ENCODE results near the gene GAB4.

GAB4 gene

DNA sequence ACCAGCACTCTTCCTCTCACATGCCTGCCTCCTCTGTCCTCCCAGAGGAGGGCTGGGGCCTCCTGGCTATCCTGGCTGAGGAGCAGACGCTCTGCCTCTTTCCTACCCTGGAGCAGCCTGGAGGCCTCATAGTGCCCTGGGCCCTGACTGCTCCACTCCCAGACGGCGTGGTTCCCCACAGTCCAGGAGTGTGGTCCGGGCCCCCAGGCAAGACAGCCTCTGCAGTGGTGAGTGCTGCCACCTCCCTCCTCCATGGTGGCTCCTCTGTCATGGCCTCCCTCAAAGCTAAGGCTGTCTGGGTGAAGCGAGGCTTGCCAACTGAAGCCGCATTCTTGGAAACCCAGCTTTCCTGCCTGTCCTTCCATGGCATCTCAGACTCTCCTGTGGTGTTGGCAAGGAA lies 19.8 kb downstream of the GAB4 start:
- DNase-seq, result no peak

DNA sequence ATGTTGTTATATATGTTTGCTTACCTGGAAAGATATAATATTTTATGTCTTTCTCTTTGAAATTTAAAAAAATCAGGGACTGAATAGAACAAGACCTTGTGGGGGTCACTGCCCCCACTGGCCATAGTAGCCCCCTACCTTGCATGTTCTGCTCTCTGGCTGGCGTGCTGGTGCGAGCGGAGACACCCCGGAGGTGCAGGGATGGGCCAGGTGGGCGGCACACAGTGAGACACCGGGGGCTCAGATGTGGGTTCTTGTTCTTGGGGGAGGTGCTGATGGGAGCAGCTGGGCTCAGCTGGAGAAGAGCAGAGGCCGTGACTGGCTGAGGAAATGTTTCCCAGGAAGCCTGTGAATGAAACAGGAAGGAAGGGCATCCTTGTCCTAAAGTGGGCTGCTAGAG lies 20.2 kb downstream of the GAB4 start:
- no peak for DNase-seq

DNA sequence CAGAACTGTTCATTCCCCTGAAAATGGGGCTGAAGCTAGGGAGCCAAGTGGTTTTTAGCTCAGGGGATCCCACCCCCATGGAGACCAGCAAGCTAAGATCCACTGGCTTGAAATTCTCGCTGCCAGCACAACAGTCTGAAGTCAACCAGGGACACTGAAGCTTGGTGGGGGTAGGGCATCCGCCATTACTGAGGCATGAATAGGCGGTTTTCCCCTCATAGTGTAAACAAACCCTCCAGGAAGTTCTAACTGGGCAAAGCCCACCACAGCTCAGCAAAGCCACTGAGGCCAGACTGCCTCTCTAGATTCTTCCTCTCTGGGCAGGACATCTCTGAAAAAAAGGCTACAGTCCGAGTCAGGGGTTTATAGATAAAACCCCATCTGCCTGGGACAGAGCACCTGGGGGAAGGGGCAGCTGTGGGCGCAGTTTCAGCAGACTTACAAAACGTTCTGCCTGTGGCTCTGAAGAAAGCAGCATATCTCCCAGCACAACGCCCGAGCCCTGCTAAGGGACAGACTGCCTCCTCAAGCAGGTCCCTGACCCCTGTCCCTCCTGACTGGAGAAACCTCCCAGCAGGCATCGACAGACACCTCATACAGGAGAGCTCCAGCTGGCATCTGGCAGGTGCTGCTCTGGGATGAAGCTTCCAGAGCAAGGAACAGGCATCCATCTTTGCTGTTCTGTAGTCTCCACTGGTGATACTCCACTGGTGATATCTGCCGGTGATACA lies 32.7 kb downstream of the GAB4 start:
- no peak for DNase-seq

GRCh38 chr22:16974298-16975084 lies 33.5 kb downstream of the GAB4 start:
- no peak for DNase-seq

GRCh38 chr22:16973591-16974297 lies 34.3 kb downstream of the GAB4 start:
- no peak for DNase-seq

DNA sequence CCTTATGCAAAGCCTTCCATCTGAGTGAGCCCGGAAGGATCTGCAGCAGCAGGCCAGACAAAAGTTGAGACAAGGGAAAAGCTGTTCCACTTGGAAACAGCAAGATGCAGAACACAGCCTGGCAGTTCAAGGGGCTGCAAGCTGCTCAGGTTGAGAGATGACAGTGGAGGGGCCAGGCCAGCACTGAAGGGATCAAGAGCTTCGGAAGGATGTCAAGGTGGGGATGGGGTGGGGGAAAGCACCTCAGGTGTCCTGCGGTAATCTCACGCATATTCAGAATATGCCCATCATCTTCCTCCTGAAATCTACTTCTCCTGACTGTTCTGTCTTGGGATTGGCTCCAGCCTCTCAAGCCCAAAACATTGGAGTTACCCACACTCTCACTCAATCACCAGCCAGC lies 35.7 kb downstream of the GAB4 start:
- no peak for DNase-seq

DNA sequence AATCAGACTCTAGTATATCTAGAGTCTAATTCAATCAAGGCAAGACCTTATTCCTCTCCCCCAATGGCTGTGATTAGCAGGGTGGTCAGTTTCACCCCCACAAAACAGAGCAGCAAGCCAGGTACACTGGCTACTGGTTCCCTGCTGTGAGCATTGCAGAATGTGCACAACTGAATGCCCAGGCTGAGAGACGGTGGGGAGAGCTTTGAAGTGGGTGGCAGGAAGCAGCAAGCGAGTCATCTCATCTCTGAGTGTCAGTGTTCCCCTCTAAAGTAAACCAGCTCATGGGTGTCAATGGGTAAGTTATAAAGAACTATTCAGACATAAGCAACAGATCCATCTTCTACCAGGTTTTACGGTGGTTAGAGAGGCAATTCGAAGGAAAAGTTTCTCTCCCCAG lies 37.6 kb downstream of the GAB4 start:
- no peak for DNase-seq

GRCh38 chr22:16969508-16970327 lies 38.3 kb downstream of the GAB4 start:
- no peak for DNase-seq

DNA sequence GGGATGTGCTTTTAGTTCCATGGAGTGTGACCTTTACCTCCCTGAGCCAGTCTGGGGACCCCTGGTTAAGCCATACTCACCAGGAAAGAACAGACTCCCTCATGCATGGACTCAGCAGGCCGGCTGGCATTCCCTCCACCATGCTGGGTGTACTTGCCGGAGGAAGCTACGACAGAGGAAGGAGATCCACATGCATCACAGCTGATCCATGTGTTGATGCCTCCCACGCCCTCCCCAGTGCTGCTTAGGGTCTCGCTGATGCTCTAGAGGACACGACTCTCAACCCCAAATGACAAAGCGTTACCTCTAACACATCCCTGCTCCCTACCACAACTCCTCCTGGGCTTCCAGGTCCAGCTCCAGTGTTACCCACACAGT lies 39.8 kb downstream of the GAB4 start:
- DNase-seq, result no peak

DNA sequence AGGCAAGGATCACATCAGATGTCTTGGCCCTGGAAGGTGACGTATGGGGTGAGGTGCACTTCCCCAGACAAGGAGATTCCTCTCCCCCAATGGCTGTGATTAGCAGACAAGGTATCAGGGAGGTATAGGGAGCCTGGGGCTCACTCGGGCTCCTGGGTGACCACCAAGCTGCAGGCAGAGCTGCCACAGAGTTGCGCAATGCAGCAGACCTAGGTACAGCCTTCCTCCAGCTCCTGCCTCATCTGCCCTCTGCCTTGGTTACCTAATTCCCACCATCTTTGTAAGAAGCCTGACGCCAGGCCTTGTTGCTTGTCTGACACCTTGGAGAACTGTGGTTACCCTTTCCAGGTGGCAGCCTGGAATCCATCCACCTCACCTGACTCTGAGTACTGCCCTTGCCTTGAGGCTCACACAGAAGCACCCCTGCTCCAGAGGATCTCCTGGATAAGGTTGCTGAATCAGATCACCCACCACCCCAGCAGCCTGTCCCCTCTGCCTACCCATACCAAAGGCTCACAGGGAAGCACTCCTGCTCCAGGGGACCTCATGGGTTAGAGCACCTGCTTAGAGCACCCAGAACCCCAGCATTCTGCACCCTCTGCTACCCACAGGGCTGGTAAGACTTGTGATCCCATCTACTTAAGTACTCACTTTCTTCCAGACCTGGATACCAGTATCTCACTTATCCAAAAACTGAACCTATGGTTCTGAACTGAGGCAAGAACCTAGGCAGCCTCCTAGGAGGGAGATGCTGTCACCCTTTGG lies 40.4 kb downstream of the GAB4 start:
- no peak for DNase-seq

- no peak for DNase-seq
Observed at GRCh38 chr22:16966251-16966650, 41.8 kb downstream of the GAB4 start.

GRCh38 chr22:16965560-16965959 lies 42.5 kb downstream of the GAB4 start:
- no peak for DNase-seq

DNA sequence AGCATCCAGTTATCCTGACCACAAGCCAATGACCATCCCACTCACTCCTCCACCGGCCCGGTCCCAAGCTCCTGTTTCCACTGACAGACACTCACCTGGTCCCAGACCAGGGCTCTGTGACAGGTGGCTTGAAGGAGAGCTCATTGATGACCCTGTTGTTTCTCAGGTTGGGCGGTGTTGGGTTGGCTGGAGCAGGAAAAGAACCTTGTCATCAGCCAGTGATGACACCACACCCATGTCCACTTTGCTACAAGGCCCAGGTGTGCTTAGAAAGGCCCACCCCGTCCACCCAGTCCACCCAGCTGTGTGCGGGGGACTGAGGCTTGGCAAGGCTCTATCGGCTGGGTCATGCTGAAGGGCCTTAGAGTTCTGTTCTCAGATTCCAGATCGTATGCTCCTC lies 42.9 kb downstream of the GAB4 start:
- no peak for DNase-seq

DNA sequence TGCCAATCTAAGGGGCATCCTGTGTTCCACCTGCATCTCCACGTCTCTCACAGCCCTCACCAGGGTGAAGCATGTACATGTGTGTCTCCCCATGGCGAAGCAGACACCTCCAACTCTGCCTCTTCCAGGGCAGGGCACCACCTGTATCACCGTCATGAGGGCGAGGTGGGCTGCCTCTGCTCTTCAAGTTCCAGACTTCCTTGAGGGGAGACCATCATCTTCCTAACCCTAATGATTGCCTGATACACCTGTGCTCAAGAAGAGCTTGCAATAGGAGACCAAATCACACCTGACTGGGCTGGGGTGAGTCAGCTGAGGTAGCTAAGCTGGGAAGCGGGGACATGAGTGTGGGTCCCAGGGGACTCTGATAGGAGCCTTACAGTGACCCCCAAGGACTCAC lies 43.7 kb downstream of the GAB4 start:
- no peak for DNase-seq

DNA sequence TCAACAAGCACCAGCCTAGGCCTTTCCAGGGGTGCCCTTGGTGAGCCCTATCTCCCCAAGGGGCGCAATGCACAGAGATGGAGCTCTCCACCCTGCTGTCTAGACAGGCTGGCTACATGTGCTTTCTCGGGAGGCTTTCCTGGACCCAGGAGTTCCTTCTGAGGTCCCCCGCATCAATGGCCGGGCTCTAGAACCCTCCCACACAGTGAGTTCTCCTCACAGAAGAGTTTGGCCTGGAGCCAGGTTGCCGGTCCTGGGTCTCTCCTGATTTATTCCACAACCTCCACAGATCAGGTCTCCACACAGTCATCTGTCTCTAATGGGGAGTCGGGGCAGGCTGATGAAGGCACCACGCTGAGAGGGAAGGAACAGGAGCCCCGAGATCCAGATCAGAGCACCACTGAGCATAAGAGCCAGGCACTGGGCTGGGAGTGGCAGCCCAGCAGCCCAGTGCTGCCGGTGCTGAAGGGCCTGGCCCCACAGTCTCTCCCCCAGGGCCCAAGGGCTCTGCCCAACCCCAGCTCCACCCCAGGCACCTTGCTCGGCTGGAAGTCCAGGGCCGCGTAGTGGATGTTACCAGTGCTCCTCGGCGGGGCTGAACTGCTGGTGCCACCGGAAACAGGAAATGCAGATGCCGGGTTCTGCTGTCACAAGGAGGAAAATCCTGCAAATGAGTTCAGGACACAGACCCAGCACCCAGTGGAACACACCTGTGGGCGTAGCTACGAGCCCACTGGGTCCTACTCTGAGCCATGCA lies 44.7 kb downstream of the GAB4 start:
- no peak for DNase-seq

DNA sequence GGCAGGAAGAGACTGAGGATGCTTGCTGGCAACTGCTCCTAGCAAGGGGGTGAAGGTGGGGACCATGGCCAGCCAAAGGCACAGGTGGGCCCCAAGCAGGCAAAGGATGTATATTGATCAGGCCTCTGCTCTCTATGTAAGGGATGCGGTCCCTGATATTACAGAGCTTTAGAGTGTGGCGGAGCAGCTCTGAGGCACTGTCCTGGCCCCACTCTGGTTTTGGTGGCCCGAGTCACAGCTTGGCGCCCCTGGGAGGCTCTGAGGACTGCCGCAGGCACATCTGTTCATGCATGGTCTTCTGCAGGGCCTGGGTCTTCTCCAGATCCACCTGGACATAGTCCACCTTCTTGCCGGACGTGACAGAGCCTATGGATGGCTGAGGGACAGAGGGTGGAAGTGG lies 45.5 kb downstream of the GAB4 start:
- no peak for DNase-seq

GRCh38 chr22:16961477-16962186 lies 46.4 kb downstream of the GAB4 start:
- DNase-seq, result no peak

- no peak for DNase-seq
Observed at GRCh38 chr22:16960884-16961249, 47.2 kb downstream of the GAB4 start.

DNA sequence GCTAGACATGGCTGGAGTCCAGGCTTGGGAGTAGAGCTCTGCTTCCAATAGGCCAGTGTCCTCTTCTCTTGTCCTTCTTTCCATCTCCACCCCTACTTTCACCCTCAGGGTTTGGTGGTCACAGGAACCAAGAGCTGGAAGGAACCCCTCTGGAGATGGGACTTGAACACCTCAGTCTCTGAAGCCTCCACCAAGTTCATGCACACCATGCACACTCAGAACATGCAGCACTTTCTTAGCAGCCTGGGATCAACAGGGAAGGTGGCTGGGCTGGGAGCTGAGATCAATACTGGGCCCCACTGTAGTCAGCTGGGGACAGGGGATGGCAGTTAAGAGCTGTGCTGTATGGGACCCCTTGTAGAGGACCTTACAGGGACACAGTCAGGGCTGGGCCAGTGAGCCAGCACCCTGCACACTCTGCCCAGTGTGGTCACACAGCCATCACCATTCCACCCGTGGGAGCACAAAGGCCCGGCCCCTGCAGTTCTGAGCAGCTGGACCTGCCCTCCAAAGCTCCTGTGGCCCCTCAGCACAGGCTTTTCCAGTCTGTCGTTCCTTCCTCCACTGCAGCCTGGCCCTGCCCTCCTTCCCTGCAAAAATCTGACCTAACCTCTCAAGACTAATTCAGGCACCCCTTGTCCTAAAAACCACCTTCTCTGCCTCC lies 47.7 kb downstream of the GAB4 start:
- no peak for DNase-seq

GRCh38 chr22:16959345-16959930 lies 48.6 kb downstream of the GAB4 start:
- DNase-seq, result no peak

Measured in fibroblast of skin of back (primary cell).